Stomach (tissue), 4 donors: Measurements from ENCODE around the gene TNPO3.

ENCODE experiments used
- POLR2A ChIP-seq, 4 donors: fragments of 450-650 bp; IDR thresholded peaks; one replicate each; pipeline ENCODE4 v1.6.1; 2016; ENCODE audit warnings: antibody characterized with exemption in 4 of 4, control low read depth in 2 of 4, mild to moderate bottlenecking in 1 of 4, moderate library complexity in 1 of 4
- TF ChIP-seq, protein P1 (sequence below), 7 experiments: fragments of 450-650 bp in 4 of 7; fragments of 200-600 bp in 3 of 7; sonication (generic) in 3 of 7; IDR thresholded peaks; one replicate each; pipeline ENCODE4 v1.5.1; 2016 to 2019; ENCODE audit warnings: antibody characterized with exemption in 7 of 7, control low read depth in 2 of 7, mild to moderate bottlenecking in 1 of 7

GRCh38 chr7:128968624-128969023, 86.3 kb downstream of the TNPO3 start:
- TF ChIP-seq, protein P1, sequence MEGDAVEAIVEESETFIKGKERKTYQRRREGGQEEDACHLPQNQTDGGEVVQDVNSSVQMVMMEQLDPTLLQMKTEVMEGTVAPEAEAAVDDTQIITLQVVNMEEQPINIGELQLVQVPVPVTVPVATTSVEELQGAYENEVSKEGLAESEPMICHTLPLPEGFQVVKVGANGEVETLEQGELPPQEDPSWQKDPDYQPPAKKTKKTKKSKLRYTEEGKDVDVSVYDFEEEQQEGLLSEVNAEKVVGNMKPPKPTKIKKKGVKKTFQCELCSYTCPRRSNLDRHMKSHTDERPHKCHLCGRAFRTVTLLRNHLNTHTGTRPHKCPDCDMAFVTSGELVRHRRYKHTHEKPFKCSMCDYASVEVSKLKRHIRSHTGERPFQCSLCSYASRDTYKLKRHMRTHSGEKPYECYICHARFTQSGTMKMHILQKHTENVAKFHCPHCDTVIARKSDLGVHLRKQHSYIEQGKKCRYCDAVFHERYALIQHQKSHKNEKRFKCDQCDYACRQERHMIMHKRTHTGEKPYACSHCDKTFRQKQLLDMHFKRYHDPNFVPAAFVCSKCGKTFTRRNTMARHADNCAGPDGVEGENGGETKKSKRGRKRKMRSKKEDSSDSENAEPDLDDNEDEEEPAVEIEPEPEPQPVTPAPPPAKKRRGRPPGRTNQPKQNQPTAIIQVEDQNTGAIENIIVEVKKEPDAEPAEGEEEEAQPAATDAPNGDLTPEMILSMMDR (IDR thresholded peaks at IDR 0.05): no peak
- TF ChIP-seq POLR2A (IDR thresholded peaks at IDR 0.05): no peak
